HL-60 (cell line): Measurements from ENCODE around the gene RTN4IP1.

Source experiments
- DNase-seq, 2 experiments: peaks; one replicate each; pipeline ENCODE4 v3.0.0-alpha.2; 2010 to 2020; ENCODE audit warnings: low read depth in 1 of 2, low spot score in 1 of 2
- H3K27ac ChIP-seq: fragments of 250-450 bp; sonication (Bioruptor Pico); replicated peaks from 2 replicates; pipeline ENCODE4 v1.5.1; 2020; ENCODE audit warnings: mild to moderate bottlenecking, moderate library complexity
- H3K27me3 ChIP-seq: fragments of 250-450 bp; sonication (Bioruptor Pico); 2 replicates; pipeline ENCODE4 v1.5.1; 2021; ENCODE audit warnings: mild to moderate bottlenecking, moderate library complexity; ENCODE audit not compliant: insufficient read depth, poor library complexity, severe bottlenecking
- H3K4me3 ChIP-seq: replicated peaks from 2 replicates; pipeline ENCODE4 v1.5.1; 2011; ENCODE audit warnings: mild to moderate bottlenecking, control low read depth, low read length; ENCODE audit not compliant: insufficient read depth
- CTCF ChIP-seq: IDR thresholded peaks from one replicate; pipeline ENCODE4 v1.5.1; 2011; ENCODE audit warnings: low read length, control low read depth, inconsistent platforms; ENCODE audit not compliant: insufficient read depth
- GABPA ChIP-seq: IDR thresholded peaks from 2 replicates; pipeline ENCODE4 v1.6.1; 2012; ENCODE audit warnings: low read depth
- POLR2AphosphoS5 ChIP-seq: IDR thresholded peaks from 2 replicates; pipeline ENCODE4 v1.6.1; 2012; ENCODE audit warnings: low read depth
- REST ChIP-seq: IDR thresholded peaks from 2 replicates; pipeline ENCODE4 v1.6.1; 2012; ENCODE audit warnings: low read depth; ENCODE audit not compliant: insufficient replicate concordance
- SPI1 ChIP-seq: IDR thresholded peaks from 2 replicates; pipeline ENCODE4 v1.6.1; 2012; ENCODE audit warnings: low read depth, mild to moderate bottlenecking, borderline replicate concordance

Gene RTN4IP1

GRCh38 chr6:106547601-106548453 is 81.5 kb downstream of the RTN4IP1 start:
- H3K27me3 ChIP-seq: no peaks in the 10 kb centered on the region
- TF ChIP-seq CTCF (no peak), SPI1 (peak; percentile 36; the same call in 1 of the 2 replicates)
- DNase-seq: no peak
- H3K27ac ChIP-seq: peak overlapping the region; percentile 61
- no peak overlapping the region for H3K4me3 ChIP-seq

- peak; percentile 63 to 68 for DNase-seq
- H3K27ac ChIP-seq: peak overlapping the region; percentile 61
- no peak overlapping the region for H3K4me3 ChIP-seq
- TF ChIP-seq GABPA (peak; percentile 72), POLR2AphosphoS5 (peak; percentile 58; the same call in 1 of the 2 replicates), SPI1 (peak; percentile 72), REST (no peak), CTCF (no peak)
- H3K27me3 ChIP-seq: no peaks in the 10 kb centered on the region
These were observed 82.4 kb downstream of the RTN4IP1 start for GRCh38 chr6:106546691-106547414.

- TF ChIP-seq POLR2AphosphoS5: no peak
- TF ChIP-seq CTCF: no peak
- TF ChIP-seq SPI1: no peak
- no peak for TF ChIP-seq GABPA
- no peak for TF ChIP-seq REST
- Histone ChIP-seq H3K4me3 (no peak overlapping the region), H3K27ac (peak overlapping the region; percentile 61), H3K27me3 (no peaks in the 10 kb centered on the region)
- no peak for DNase-seq
These were observed 83.0 kb downstream of the RTN4IP1 start for GRCh38 chr6:106546261-106546690.
